Fibroblast of villous mesenchyme (primary cell): Measurements from ENCODE around the gene HEPACAM2. TPM values are rescaled to one million over a fixed set of nuclear protein-coding genes. Genes with fewer than 3 reads are reported as not detected.

Experiments
- DNase-seq: peaks from one replicate; pipeline ENCODE4 v3.0.0-alpha.2; 2010; ENCODE audit warnings: low read depth
- H3K4me3 ChIP-seq: 2 replicates; pipeline ENCODE4 v1.5.1; 2011; ENCODE audit warnings: low read depth, mild to moderate bottlenecking, low read length
- CTCF ChIP-seq: IDR thresholded peaks from 2 replicates; pipeline ENCODE4 v1.5.1; 2012; ENCODE audit warnings: low read depth, mild to moderate bottlenecking, low read length; ENCODE audit not compliant: insufficient read depth
- total RNA-seq: library from RNA; depleted of rRNA; stranded (reverse); fragments of >200 nt; gene quantifications from 2 replicates; pipeline ENCODE4 v1.2.3, GENCODE V29; 2012

The HEPACAM2 gene
- total RNA-seq, 1 donor, result not detected

- no peak for TF ChIP-seq CTCF
- DNase-seq, result no peak
- no peak overlapping the region for H3K4me3 ChIP-seq
Observed at GRCh38 chr7:93211228-93211818, 14.9 kb downstream of the HEPACAM2 start.

GRCh38 chr7:93205046-93205445 is 21.2 kb downstream of the HEPACAM2 start:
- no peak for DNase-seq
- H3K4me3 ChIP-seq, result no peak overlapping the region
- no peak for TF ChIP-seq CTCF

- H3K4me3 ChIP-seq, result no peak overlapping the region
- DNase-seq, result no peak
- TF ChIP-seq CTCF, result no peak
Observed at GRCh38 chr7:93203496-93203895, 22.8 kb downstream of the HEPACAM2 start.

- DNase-seq, result no peak
- no peak overlapping the region for H3K4me3 ChIP-seq
- no peak for TF ChIP-seq CTCF
Observed at GRCh38 chr7:93202594-93203250, 23.5 kb downstream of the HEPACAM2 start.

- TF ChIP-seq CTCF, result no peak
Observed at GRCh38 chr7:93198472-93198871, 27.8 kb downstream of the HEPACAM2 start.

GRCh38 chr7:93196336-93196735 is 29.9 kb downstream of the HEPACAM2 start:
- H3K4me3 ChIP-seq, result no peak overlapping the region
- DNase-seq, result no peak
- no peak for TF ChIP-seq CTCF

More at GRCh38 chr7:93198472-93198871, 27.8 kb downstream of the HEPACAM2 start:
- DNase-seq, result no peak
- no peak overlapping the region for H3K4me3 ChIP-seq
